ENCODE results near the gene RTN4IP1. TPM values are rescaled to one million over a fixed set of nuclear protein-coding genes. Genes with fewer than 3 reads are reported as not detected.

RTN4IP1 gene
- polyA plus RNA-seq, 1 of the 3 experiments (the other 2 are of a cell fraction) = 4.3 TPM

- no peak for DNase-seq
- no peak overlapping the region for H2AFZ ChIP-seq (ENCODE audit: low read depth)
- H3K4me1 ChIP-seq (ENCODE audit: control insufficient read depth in 1 of 2, insufficient read depth in 2 of 2, low read depth in 1 of 2, low read length in 1 of 2) = peaks cover 0 to 45% of the 10 kb centered on the region in 2 experiments; a peak in 3 of 4 replicates
- peaks cover 34% of the 10 kb centered on the region for H3K79me2 ChIP-seq (ENCODE audit: insufficient read depth)
- peaks cover 52% of the 10 kb centered on the region for H3F3A ChIP-seq (replicated peaks; ENCODE audit: insufficient read depth)
- H3K27ac ChIP-seq (ENCODE audit: low read depth in 2 of 2, low read length in 1 of 2) = peak overlapping the region; percentile 76 to 100; a peak in 3 of 4 replicates
- TF ChIP-seq RFX5 (IDR thresholded peaks at IDR 0.05; ENCODE audit: low read length) (no peak), TEAD4 (IDR thresholded peaks at IDR 0.05; ENCODE audit: borderline replicate concordance, insufficient read depth) (no peak), NRF1 (IDR thresholded peaks at IDR 0.05; ENCODE audit: low read depth, low read length) (no peak), EZH2phosphoT487 (IDR thresholded peaks at IDR 0.05; ENCODE audit: borderline replicate concordance, low read depth) (no peak), MEF2A (IDR thresholded peaks at IDR 0.05; ENCODE audit: borderline replicate concordance, low read depth) (no peak), IRF3 (IDR thresholded peaks at IDR 0.05; ENCODE audit: low read depth, low read length) (no peak), RXRA (IDR thresholded peaks at IDR 0.05; ENCODE audit: borderline replicate concordance, low read depth) (no peak), CHD2 (IDR thresholded peaks at IDR 0.05; ENCODE audit: low read length, partially characterized antibody) (no peak), RCOR1 (IDR thresholded peaks at IDR 0.05; ENCODE audit: low read length) (no peak)
- peaks cover 7 to 62% of the 10 kb centered on the region in 2 experiments for H3K36me3 ChIP-seq (replicated peaks in 1 of 2; ENCODE audit: control insufficient read depth in 1 of 2, insufficient read depth in 2 of 2, low read length in 1 of 2)
- H4K20me1 ChIP-seq (ENCODE audit: insufficient read depth) = no peaks in the 10 kb centered on the region
- H3K4me2 ChIP-seq = no peak overlapping the region; the same call in 1 of the 2 replicates
- H3K9me3 ChIP-seq = no peaks in the 10 kb centered on the region
- no peaks in the 10 kb centered on the region for H3K27me3 ChIP-seq (ENCODE audit: insufficient read depth)
- WGBS (ENCODE audit: low lambda C conversion rate) = 28% methylated on average over 1 of the region's 1 CpG
- no peak overlapping the region for H3K4me3 ChIP-seq (ENCODE audit: low read depth in 2 of 2, low read length in 1 of 2)
- CTCF ChIA-PET = interaction anchor here (1.0 to 1.1 kb wide), 2 partner anchors 17 to 37 kb away, joined by 3 to 5 read pairs; no protein-coding TSS in a partner anchor
- no peak overlapping the region; the same call in 1 of the 2 replicates for H3K9ac ChIP-seq
- H3K9me2 ChIP-seq = no peaks in the 10 kb centered on the region
- POLR2A ChIA-PET = no interaction called here
These were observed 99.3 kb downstream of the RTN4IP1 start for GRCh38 chr6:106530026-106530425.

DNA sequence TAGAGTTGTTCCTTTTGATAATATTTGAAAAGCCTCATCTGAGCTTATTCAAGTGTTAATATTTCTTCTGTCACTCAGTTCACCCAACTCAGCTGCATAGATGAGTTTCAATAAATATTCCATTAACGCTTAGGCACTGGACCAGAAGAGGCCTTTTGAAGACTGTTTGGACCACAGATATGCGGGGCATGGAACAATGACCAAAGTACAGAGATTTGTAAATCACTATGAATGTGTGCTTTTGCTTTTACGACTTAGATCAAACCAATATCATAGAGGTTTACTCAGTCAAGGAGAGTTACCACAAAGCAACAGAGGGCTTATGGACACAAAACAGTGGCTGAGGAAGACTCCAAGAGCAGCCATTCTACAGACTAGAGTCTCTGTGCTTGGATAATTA lies 99.9 kb downstream of the RTN4IP1 start:
- peak overlapping the region; percentile 76 to 100; a peak in 3 of 4 replicates for H3K27ac ChIP-seq (ENCODE audit: low read depth in 2 of 2, low read length in 1 of 2)
- H3K36me3 ChIP-seq (replicated peaks in 1 of 2; ENCODE audit: control insufficient read depth in 1 of 2, insufficient read depth in 2 of 2, low read length in 1 of 2) = peaks cover 7 to 62% of the 10 kb centered on the region in 2 experiments
- no peak overlapping the region; the same call in 1 of the 2 replicates for H3K9ac ChIP-seq
- H3F3A ChIP-seq (replicated peaks; ENCODE audit: insufficient read depth) = peaks cover 48% of the 10 kb centered on the region
- H3K9me3 ChIP-seq = no peaks in the 10 kb centered on the region
- H4K20me1 ChIP-seq (ENCODE audit: insufficient read depth) = no peaks in the 10 kb centered on the region
- H3K4me1 ChIP-seq (ENCODE audit: control insufficient read depth in 1 of 2, insufficient read depth in 2 of 2, low read depth in 1 of 2, low read length in 1 of 2) = peaks cover 0 to 45% of the 10 kb centered on the region in 2 experiments; a peak in 3 of 4 replicates
- H3K4me3 ChIP-seq (ENCODE audit: low read depth in 2 of 2, low read length in 1 of 2) = no peak overlapping the region
- H3K4me2 ChIP-seq = no peak overlapping the region; the same call in 1 of the 2 replicates
- H3K9me2 ChIP-seq = no peaks in the 10 kb centered on the region
- ChIA-PET POLR2A (no interaction called here), CTCF (interaction anchor here (1.0 kb wide), 1 partner anchor 37 kb away, joined by 4 read pairs; no protein-coding TSS in a partner anchor)
- no peaks in the 10 kb centered on the region for H3K27me3 ChIP-seq (ENCODE audit: insufficient read depth)
- TF ChIP-seq EZH2phosphoT487 (IDR thresholded peaks at IDR 0.05; ENCODE audit: borderline replicate concordance, low read depth) (no peak), SMC3 (IDR thresholded peaks at IDR 0.05; ENCODE audit: low read depth, low read length) (no peak)
- H3K79me2 ChIP-seq (ENCODE audit: insufficient read depth) = peaks cover 40% of the 10 kb centered on the region
- WGBS (ENCODE audit: low lambda C conversion rate) = 84% methylated on average over 3 of the region's 3 CpGs
- H2AFZ ChIP-seq (ENCODE audit: low read depth) = no peak overlapping the region
- DNase-seq = no peak

Measured in SK-N-SH (cell line).